Gastroesophageal sphincter (tissue), 4 donors: ENCODE measurements around the gene MOV10L1. TPM values are rescaled to one million over a fixed set of nuclear protein-coding genes. Genes with fewer than 3 reads are reported as not detected.

Experiments used
- ATAC-seq: fragments of 150-250 bp; one replicate; pipeline ENCODE4 v1.9.1; 2016; ENCODE audit warnings: mild to moderate bottlenecking, moderate library complexity
- H3K27ac ChIP-seq, 4 donors: fragments of 200-600 bp; sonication (generic) in 3 of 4; 1 replicate in 3 of 4; 2 replicates in 1 of 4; pipeline ENCODE4 v1.5.1; 2016 to 2019
- H3K27me3 ChIP-seq: fragments of 200-600 bp; sonication (generic); one replicate; pipeline ENCODE4 v1.5.1; 2019
- H3K36me3 ChIP-seq, 2 donors: fragments of 200-600 bp; sonication (generic); one replicate each; pipeline ENCODE4 v1.5.1; 2019; ENCODE audit warnings: control low read depth in 1 of 2
- H3K4me1 ChIP-seq, 3 donors: fragments of 200-600 bp; sonication (generic); 1 replicate in 2 of 3; 2 replicates in 1 of 3; pipeline ENCODE4 v1.5.1; 2016 to 2019; ENCODE audit warnings: control low read depth in 2 of 3
- H3K4me3 ChIP-seq, 2 donors: fragments of 200-600 bp; sonication (generic); one replicate each; pipeline ENCODE4 v1.5.1; 2019; ENCODE audit warnings: mild to moderate bottlenecking in 1 of 2, moderate library complexity in 1 of 2
- H3K9me3 ChIP-seq, 3 donors: fragments of 200-600 bp; sonication (generic); one replicate each; pipeline ENCODE4 v1.5.1; 2017 to 2019; ENCODE audit warnings: control low read depth in 2 of 3
- CTCF ChIP-seq, 4 experiments: fragments of 200-600 bp in 2 of 4; fragments of 450-650 bp in 2 of 4; sonication (generic) in 1 of 4; IDR thresholded peaks; one replicate each; pipeline ENCODE4 v1.5.1; 2017 to 2019; ENCODE audit warnings: antibody characterized with exemption in 4 of 4, mild to moderate bottlenecking in 2 of 4, moderate library complexity in 2 of 4
- EP300 ChIP-seq: sonication (generic); formaldehyde crosslinking; IDR thresholded peaks from one replicate; pipeline ENCODE4 v1.6.1; 2017; ENCODE audit warnings: antibody characterized with exemption, mild to moderate bottlenecking
- POLR2A ChIP-seq, 2 donors: fragments of 450-650 bp; IDR thresholded peaks; one replicate each; pipeline ENCODE4 v1.6.1; 2017; ENCODE audit warnings: antibody characterized with exemption in 2 of 2, mild to moderate bottlenecking in 2 of 2, moderate library complexity in 1 of 2
- POLR2AphosphoS5 ChIP-seq: sonication (generic); formaldehyde crosslinking; IDR thresholded peaks from one replicate; pipeline ENCODE4 v1.6.1; 2017; ENCODE audit warnings: antibody characterized with exemption
- WGBS, 2 donors: methylation state at CpG; one replicate each; pipeline ENCODE4 v1.1.5; 2018; ENCODE audit warnings: low coverage in 1 of 2; 5-methylcytosine and 5-hydroxymethylcytosine counted together
- total RNA-seq, 4 donors: library from RNA; depleted of rRNA; stranded (reverse); fragments of >200 nt; gene quantifications; one replicate each; pipeline ENCODE4 v1.1.0, GENCODE V29; 2016

The MOV10L1 gene
- total RNA-seq, 4 donors from 2014 or later: 0.78 TPM; not detected in 3

GRCh38 chr22:50102946-50103345, 13.1 kb downstream of the MOV10L1 start:
- 53 to 56% methylated on average over 4 to 10 of the region's 11 CpGs for WGBS, 2 donors
- H3K4me3 ChIP-seq: no peak overlapping the region
- peaks cover 12% of the 10 kb centered on the region for H3K27me3 ChIP-seq
- H3K9me3 ChIP-seq: no peaks in the 10 kb centered on the region
- TF ChIP-seq CTCF (IDR thresholded peaks at IDR 0.05): no peak
- TF ChIP-seq POLR2A (IDR thresholded peaks at IDR 0.05): no peak
- no peak for TF ChIP-seq EP300
- TF ChIP-seq POLR2AphosphoS5: no peak
- no peaks in the 10 kb centered on the region for H3K36me3 ChIP-seq
- ATAC-seq: no peak
- no peak overlapping the region for H3K27ac ChIP-seq
- no peaks in the 10 kb centered on the region for H3K4me1 ChIP-seq

- 66% methylated on average over 2 of the region's 6 CpGs; no CpG with 5 or more reads in 1 of the 2 donors for WGBS, 2 donors
- H3K9me3 ChIP-seq: no peaks in the 10 kb centered on the region
- no peak overlapping the region for H3K4me3 ChIP-seq
- H3K27ac ChIP-seq: no peak overlapping the region
- ATAC-seq: no peak
- TF ChIP-seq EP300 (no peak), CTCF (IDR thresholded peaks at IDR 0.05) (no peak), POLR2A (IDR thresholded peaks at IDR 0.05) (no peak), POLR2AphosphoS5 (no peak)
- peaks cover 12% of the 10 kb centered on the region for H3K27me3 ChIP-seq
- no peaks in the 10 kb centered on the region for H3K36me3 ChIP-seq
- no peaks in the 10 kb centered on the region for H3K4me1 ChIP-seq
Observed at GRCh38 chr22:50104141-50104544, 14.3 kb downstream of the MOV10L1 start.

- no peak for ATAC-seq
- WGBS, 2 donors: 33 to 45% methylated on average over 7 to 9 of the region's 9 CpGs
- H3K27me3 ChIP-seq: peaks cover 16% of the 10 kb centered on the region
Observed at GRCh38 chr22:50105208-50106100, 15.6 kb downstream of the MOV10L1 start.

GRCh38 chr22:50107529-50107928, 17.7 kb downstream of the MOV10L1 start:
- no peak overlapping the region for H3K27ac ChIP-seq

More at GRCh38 chr22:50105208-50106100, 15.6 kb downstream of the MOV10L1 start:
- no peak overlapping the region for H3K4me3 ChIP-seq
- H3K36me3 ChIP-seq: no peaks in the 10 kb centered on the region
- TF ChIP-seq POLR2A (IDR thresholded peaks at IDR 0.05) (no peak), POLR2AphosphoS5 (no peak), CTCF (IDR thresholded peaks at IDR 0.05) (no peak)
- no peaks in the 10 kb centered on the region for H3K4me1 ChIP-seq
- no peak overlapping the region for H3K27ac ChIP-seq
- no peaks in the 10 kb centered on the region for H3K9me3 ChIP-seq

More at GRCh38 chr22:50107529-50107928, 17.7 kb downstream of the MOV10L1 start:
- Histone ChIP-seq H3K4me1 (no peaks in the 10 kb centered on the region), H3K27me3 (peaks cover 16% of the 10 kb centered on the region), H3K4me3 (no peak overlapping the region), H3K36me3 (no peaks in the 10 kb centered on the region), H3K9me3 (no peaks in the 10 kb centered on the region)
- TF ChIP-seq CTCF (IDR thresholded peaks at IDR 0.05) (no peak), EP300 (no peak), POLR2AphosphoS5 (no peak), POLR2A (IDR thresholded peaks at IDR 0.05) (no peak)
- 81 to 83% methylated on average over 1 to 3 of the region's 9 CpGs for WGBS, 2 donors
- no peak for ATAC-seq
